AG08395 (cell line): ENCODE data around the gene BRPF1.
"Not testable (repeated sequence)": the region's sequence is repeated elsewhere in the genome, so short reads cannot be mapped to it uniquely, and the experiment has no call there.

Source experiments
- DNase-seq: peaks from one replicate; pipeline ENCODE4 v3.0.0; 2012; ENCODE audit warnings: mixed read lengths, low spot score

BRPF1 gene

GRCh38 chr3:9768141-9768775 lies 36.7 kb downstream of the BRPF1 start:
- DNase-seq: no peak

- DNase-seq: no peak
Observed at GRCh38 chr3:9769012-9769411, 37.5 kb downstream of the BRPF1 start.

- DNase-seq: peak; percentile 93
Observed at GRCh38 chr3:9769426-9770275, 38.1 kb downstream of the BRPF1 start, which contains the start of gene CAMK1. CAMK1 (minus strand) TSS chr3:9769947; CDS start chr3:9767749, 2,198 bp downstream.

- no peak for DNase-seq
Observed at GRCh38 chr3:9770276-9770812, 38.8 kb downstream of the BRPF1 start.

GRCh38 chr3:9771007-9771406 lies 39.5 kb downstream of the BRPF1 start:
- not testable (repeated sequence) for DNase-seq

GRCh38 chr3:9776896-9777693 lies 45.6 kb downstream of the BRPF1 start:
- no peak for DNase-seq

- DNase-seq: no peak
Observed at GRCh38 chr3:9777694-9778021, 46.1 kb downstream of the BRPF1 start.

GRCh38 chr3:9778143-9779074 lies 46.9 kb downstream of the BRPF1 start:
- DNase-seq: peak; percentile 79

GRCh38 chr3:9779075-9779593 lies 47.6 kb downstream of the BRPF1 start:
- DNase-seq: no peak

GRCh38 chr3:9779721-9780457 lies 48.4 kb downstream of the BRPF1 start:
- DNase-seq: no peak

- DNase-seq: no peak
Observed at GRCh38 chr3:9780458-9780812, 48.9 kb downstream of the BRPF1 start.

GRCh38 chr3:9780910-9781309 lies 49.4 kb downstream of the BRPF1 start:
- DNase-seq: no peak

GRCh38 chr3:9781551-9781950 lies 50.0 kb downstream of the BRPF1 start:
- no peak for DNase-seq

GRCh38 chr3:9781978-9782603 lies 50.6 kb downstream of the BRPF1 start:
- no peak for DNase-seq

- DNase-seq: no peak
Observed at GRCh38 chr3:9782770-9783169, 51.2 kb downstream of the BRPF1 start.

GRCh38 chr3:9783954-9784353 lies 52.4 kb downstream of the BRPF1 start:
- no peak for DNase-seq

- DNase-seq: no peak
Observed at GRCh38 chr3:9784965-9785364, 53.4 kb downstream of the BRPF1 start.

- no peak for DNase-seq
Observed at GRCh38 chr3:9785602-9786001, 54.1 kb downstream of the BRPF1 start.

- no peak for DNase-seq
Observed at GRCh38 chr3:9786209-9786739, 54.7 kb downstream of the BRPF1 start.
